ENCODE results near the gene SERINC2.

DNA sequence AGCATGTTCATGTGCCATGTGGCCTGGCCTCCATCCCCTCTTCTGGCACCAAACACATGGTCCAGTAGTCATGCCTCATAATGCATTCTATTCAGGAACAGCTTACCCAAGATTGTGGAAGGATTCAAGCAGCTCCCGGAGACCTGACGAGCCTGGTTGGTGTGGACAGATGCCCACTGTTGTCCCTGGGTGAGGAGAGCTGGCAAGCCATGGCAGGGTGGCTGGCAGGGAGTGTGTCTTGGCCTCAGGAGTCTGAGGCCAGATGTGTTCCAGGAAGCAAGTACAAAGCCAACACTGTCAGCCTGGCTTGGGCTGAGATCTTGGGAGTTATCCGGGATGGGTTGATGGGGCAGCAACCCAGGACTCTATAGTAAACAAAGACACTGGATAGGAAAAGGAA lies 32.8 kb upstream of the SERINC2 start:
- no peak for TF ChIP-seq EZH2phosphoT487 (IDR thresholded peaks at IDR 0.05; ENCODE audit: borderline replicate concordance)
- no peak for TF ChIP-seq CTCF (IDR thresholded peaks at IDR 0.05 in 2 of 3, conservative IDR thresholded peaks at IDR 0.05 in 1 of 3; ENCODE audit: borderline replicate concordance in 1 of 3, insufficient read depth in 1 of 3, low read depth in 2 of 3, low read length in 2 of 3)
- no peak for TF ChIP-seq POLR2AphosphoS5 (IDR thresholded peaks at IDR 0.05; ENCODE audit: low read depth, low read length)

Data from HCT116 (cell line).